ENCODE measurements around the gene PIGN. TPM values are rescaled to one million over a fixed set of nuclear protein-coding genes. Genes with fewer than 3 reads are reported as not detected.

PIGN gene
- total and polyA plus RNA-seq, 2 of the 8 experiments (the other 6 are each of a cell fraction or from before 2014, with no cell fraction given) = 20.9 to 26.3 TPM

DNA sequence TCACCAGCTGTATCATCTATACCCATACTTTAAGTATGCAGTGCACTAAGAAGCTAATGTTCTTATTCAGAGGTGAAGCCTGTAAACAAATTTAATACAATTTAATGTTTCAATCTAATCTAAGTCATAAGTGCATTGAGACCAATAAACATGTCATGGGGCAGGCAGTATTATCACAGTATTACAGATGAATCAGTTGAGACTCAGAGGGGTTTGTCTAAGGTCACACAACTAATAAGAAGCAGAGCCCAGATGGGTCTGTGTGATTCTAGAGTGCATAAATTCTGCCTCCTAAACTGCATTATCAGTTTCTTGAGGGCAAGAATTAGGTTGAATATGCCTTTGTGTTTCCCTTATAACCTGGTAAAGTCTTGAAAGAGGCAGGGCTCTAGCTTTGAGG, 153.1 kb downstream of the PIGN start:
- Histone ChIP-seq H2BK12ac (ENCODE audit: low read depth, low read length) (no peak overlapping the region), H3K18ac (ENCODE audit: extremely low read depth, low read length) (no peak overlapping the region), H2BK120ac (replicated peaks; ENCODE audit: low read depth, low read length) (no peak overlapping the region), H3K56ac (replicated peaks; ENCODE audit: insufficient read length, low read depth, low read length) (no peak overlapping the region), H2BK20ac (ENCODE audit: low read length) (no peak overlapping the region), H3K27me3 (replicated peaks in 1 of 4; ENCODE audit: control insufficient read depth in 3 of 4, extremely low read depth in 1 of 4, insufficient read depth in 3 of 4, low read length in 3 of 4) (no peaks in the 10 kb centered on the region), H3K4ac (replicated peaks; ENCODE audit: insufficient read length, low read depth, low read length) (no peak overlapping the region), H2BK5ac (ENCODE audit: low read depth, low read length) (no peak overlapping the region), H3K36me3 (ENCODE audit: control insufficient read depth in 2 of 4, insufficient read depth in 4 of 4, low read length in 3 of 4) (no peaks in the 10 kb centered on the region), H3K23ac (ENCODE audit: insufficient read length) (no peak overlapping the region), H2BK15ac (ENCODE audit: low read length) (no peak overlapping the region), H4K5ac (ENCODE audit: insufficient read length, low read depth, low read length) (no peak overlapping the region), H4K91ac (replicated peaks; ENCODE audit: insufficient read length, low read length) (no peak overlapping the region), H3K4me3 (ENCODE audit: extremely low read depth in 1 of 4, insufficient read depth in 2 of 4, low read depth in 3 of 4, low read length in 4 of 4) (no peak overlapping the region), H3K4me2 (ENCODE audit: insufficient read depth in 1 of 2, low read depth in 2 of 2, low read length in 2 of 2) (no peak overlapping the region), H4K20me1 (replicated peaks in 1 of 2; ENCODE audit: control insufficient read depth in 1 of 2, insufficient read depth in 2 of 2, low read length in 2 of 2) (no peaks in the 10 kb centered on the region), H4K8ac (ENCODE audit: extremely low read depth, insufficient read depth, low read length) (no peak overlapping the region), H3K23me2 (ENCODE audit: low read depth, low read length) (no peaks in the 10 kb centered on the region), H3K4me1 (replicated peaks in 1 of 4; ENCODE audit: control insufficient read depth in 3 of 4, insufficient read depth in 4 of 4, low read length in 3 of 4) (peaks cover 0 to 2% (median under 1%) of the 10 kb centered on the region in 4 experiments; a peak in 2 of 7 replicates), H3K79me1 (ENCODE audit: low read depth, low read length) (no peaks in the 10 kb centered on the region), H2AFZ (ENCODE audit: low read length) (no peak overlapping the region), H3K9ac (replicated peaks in 1 of 4; ENCODE audit: extremely low read depth in 1 of 4, low read depth in 3 of 4, low read length in 3 of 4) (no peak overlapping the region), H3K9me3 (ENCODE audit: insufficient read depth in 2 of 2, low read depth in 1 of 2, low read length in 1 of 2) (no peaks in the 10 kb centered on the region), H3K79me2 (ENCODE audit: control insufficient read depth in 1 of 2, insufficient read depth in 2 of 2, low read length in 2 of 2) (no peaks in the 10 kb centered on the region), H3K14ac (ENCODE audit: insufficient read length) (no peak overlapping the region), H2AK5ac (ENCODE audit: low read depth, low read length) (no peak overlapping the region), H3K27ac (ENCODE audit: low read depth, low read length) (no peak overlapping the region)
- ChIA-PET POLR2A (ENCODE audit: partially characterized antibody) (no interaction called here), CTCF (ENCODE audit: partially characterized antibody) (no interaction called here)
- TF ChIP-seq BCL11A (IDR thresholded peaks at IDR 0.05; ENCODE audit: low read depth in 2 of 2, low read length in 2 of 2) (no peak), SP4 (IDR thresholded peaks at IDR 0.05; ENCODE audit: low read length) (no peak), TAF7 (optimal IDR thresholded peaks at IDR 0.05; ENCODE audit: borderline replicate concordance, low read depth, low read length) (no peak), YY1 (IDR thresholded peaks at IDR 0.05; ENCODE audit: low read depth, low read length) (no peak)
- FAIRE-seq (no peak), DNase-seq (ENCODE audit: low read depth in 1 of 2, low spot score in 2 of 2) (no peak)

Measured in H1 (cell line).